Measurements from ENCODE around the gene NFIB. TPM values are rescaled to one million over a fixed set of nuclear protein-coding genes. Genes with fewer than 3 reads are reported as not detected.

NFIB gene
- total and polyA plus RNA-seq, 2 of the 8 experiments (the other 6 are each of a cell fraction or from before 2014, with no cell fraction given): 2.6 to 13.1 TPM

DNA sequence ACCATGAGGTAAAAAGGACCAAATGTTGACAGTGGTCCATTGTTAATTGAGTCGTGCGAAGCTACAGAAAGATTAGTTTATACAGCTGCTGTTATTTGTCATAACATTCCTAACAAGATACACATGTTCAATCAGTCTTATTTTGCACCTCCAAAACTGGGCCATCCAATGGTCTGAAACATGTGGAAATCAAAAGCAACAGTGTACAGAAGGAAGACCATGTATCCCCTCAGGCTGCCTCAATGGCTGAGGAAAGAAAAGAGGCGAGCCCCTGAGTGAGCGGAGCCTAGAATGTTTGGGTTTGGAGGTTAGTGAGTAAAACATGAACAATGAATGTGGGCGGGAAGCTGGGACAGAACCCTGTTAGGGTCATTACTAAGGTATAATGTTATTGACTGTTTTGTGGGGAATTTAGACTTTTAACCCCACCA, 35.6 kb downstream of the NFIB start:
- H3K18ac ChIP-seq (ENCODE audit: extremely low read depth, low read length): no peak overlapping the region
- H4K20me1 ChIP-seq (replicated peaks in 1 of 2; ENCODE audit: control insufficient read depth in 1 of 2, insufficient read depth in 2 of 2, low read length in 2 of 2): no peaks in the 10 kb centered on the region
- no peak overlapping the region for H2AFZ ChIP-seq (ENCODE audit: low read length)
- no peak overlapping the region for H2AK5ac ChIP-seq (ENCODE audit: low read depth, low read length)
- H4K8ac ChIP-seq (ENCODE audit: extremely low read depth, insufficient read depth, low read length): no peak overlapping the region
- H3K79me1 ChIP-seq (ENCODE audit: low read depth, low read length): no peaks in the 10 kb centered on the region; the same call in 1 of the 2 replicates
- no peak overlapping the region for H3K9ac ChIP-seq (replicated peaks in 1 of 4; ENCODE audit: extremely low read depth in 1 of 4, low read depth in 3 of 4, low read length in 3 of 4)
- TF ChIP-seq, protein P1, sequence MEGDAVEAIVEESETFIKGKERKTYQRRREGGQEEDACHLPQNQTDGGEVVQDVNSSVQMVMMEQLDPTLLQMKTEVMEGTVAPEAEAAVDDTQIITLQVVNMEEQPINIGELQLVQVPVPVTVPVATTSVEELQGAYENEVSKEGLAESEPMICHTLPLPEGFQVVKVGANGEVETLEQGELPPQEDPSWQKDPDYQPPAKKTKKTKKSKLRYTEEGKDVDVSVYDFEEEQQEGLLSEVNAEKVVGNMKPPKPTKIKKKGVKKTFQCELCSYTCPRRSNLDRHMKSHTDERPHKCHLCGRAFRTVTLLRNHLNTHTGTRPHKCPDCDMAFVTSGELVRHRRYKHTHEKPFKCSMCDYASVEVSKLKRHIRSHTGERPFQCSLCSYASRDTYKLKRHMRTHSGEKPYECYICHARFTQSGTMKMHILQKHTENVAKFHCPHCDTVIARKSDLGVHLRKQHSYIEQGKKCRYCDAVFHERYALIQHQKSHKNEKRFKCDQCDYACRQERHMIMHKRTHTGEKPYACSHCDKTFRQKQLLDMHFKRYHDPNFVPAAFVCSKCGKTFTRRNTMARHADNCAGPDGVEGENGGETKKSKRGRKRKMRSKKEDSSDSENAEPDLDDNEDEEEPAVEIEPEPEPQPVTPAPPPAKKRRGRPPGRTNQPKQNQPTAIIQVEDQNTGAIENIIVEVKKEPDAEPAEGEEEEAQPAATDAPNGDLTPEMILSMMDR (IDR thresholded peaks at IDR 0.05; ENCODE audit: control extremely low read depth in 1 of 3, insufficient read depth in 1 of 3, low read depth in 1 of 3, low read length in 3 of 3): no peak
- TF ChIP-seq KDM5A (IDR thresholded peaks at IDR 0.05; ENCODE audit: low read length): no peak
- TF ChIP-seq FOSL1 (IDR thresholded peaks at IDR 0.05; ENCODE audit: insufficient read depth, low read depth, low read length): no peak
- TF ChIP-seq SIX5 (IDR thresholded peaks at IDR 0.05; ENCODE audit: low read depth, low read length): no peak
- no peak for TF ChIP-seq RBBP5 (IDR thresholded peaks at IDR 0.05; ENCODE audit: borderline replicate concordance, low read depth, low read length)
- no peak overlapping the region for H3K4me2 ChIP-seq (ENCODE audit: insufficient read depth in 1 of 2, low read depth in 2 of 2, low read length in 2 of 2)
- peaks cover 2 to 22% (median 13%) of the 10 kb centered on the region in 4 experiments for H3K4me1 ChIP-seq (replicated peaks in 1 of 4; ENCODE audit: control insufficient read depth in 3 of 4, insufficient read depth in 4 of 4, low read length in 3 of 4)
- H2BK15ac ChIP-seq (ENCODE audit: low read length): no peak overlapping the region
- no peak overlapping the region for H3K23ac ChIP-seq (ENCODE audit: insufficient read length)
- H3K56ac ChIP-seq (replicated peaks; ENCODE audit: insufficient read length, low read depth, low read length): no peak overlapping the region
- H3K27me3 ChIP-seq (replicated peaks in 1 of 4; ENCODE audit: control insufficient read depth in 3 of 4, extremely low read depth in 1 of 4, insufficient read depth in 3 of 4, low read length in 3 of 4): no peaks in the 10 kb centered on the region
- no peak overlapping the region for H2BK5ac ChIP-seq (ENCODE audit: low read depth, low read length)
- H3K27ac ChIP-seq (ENCODE audit: low read depth, low read length): no peak overlapping the region
- H2BK20ac ChIP-seq (ENCODE audit: low read length): no peak overlapping the region
- ChIA-PET POLR2A (ENCODE audit: partially characterized antibody) (no interaction called here), CTCF (ENCODE audit: partially characterized antibody) (interaction anchor here (1.2 to 2.2 kb wide), 4 partner anchors 10 to 76 kb away, joined by 3 to 6 read pairs (median 4); no protein-coding TSS in a partner anchor)
- H4K91ac ChIP-seq (replicated peaks; ENCODE audit: insufficient read length, low read length): no peak overlapping the region
- no peak overlapping the region for H3K14ac ChIP-seq (ENCODE audit: insufficient read length)
- H2BK12ac ChIP-seq (ENCODE audit: low read depth, low read length): no peak overlapping the region
- H3K36me3 ChIP-seq (ENCODE audit: control insufficient read depth in 2 of 4, insufficient read depth in 4 of 4, low read length in 3 of 4): no peaks in the 10 kb centered on the region
- FAIRE-seq: no peak
- H3K4me3 ChIP-seq (ENCODE audit: extremely low read depth in 1 of 4, insufficient read depth in 2 of 4, low read depth in 3 of 4, low read length in 4 of 4): no peak overlapping the region
- H3K4ac ChIP-seq (replicated peaks; ENCODE audit: insufficient read length, low read depth, low read length): no peak overlapping the region
- 90% methylated on average over 5 of the region's 5 CpGs; no CpG with 5 or more reads in 1 of the 2 experiments for WGBS, 2 experiments (ENCODE audit: extremely low coverage in 1 of 2, insufficient coverage in 1 of 2, insufficient read length in 1 of 2, insufficient replicate concordance in 2 of 2, low coverage in 1 of 2, low lambda C conversion rate in 2 of 2, missing lambda C conversion rate in 1 of 2)
- peaks cover 3% of the 10 kb centered on the region; the same call in 1 of the 2 replicates for H3K23me2 ChIP-seq (ENCODE audit: low read depth, low read length)
- 0 out of 4 replicates have a peak, but pooled peaks cover 0 to 6% of the 10 kb centered on the region in 2 experiments for H3K79me2 ChIP-seq (ENCODE audit: control insufficient read depth in 1 of 2, insufficient read depth in 2 of 2, low read length in 2 of 2)
- no peaks in the 10 kb centered on the region for H3K9me3 ChIP-seq (ENCODE audit: insufficient read depth in 2 of 2, low read depth in 1 of 2, low read length in 1 of 2)
- DNase-seq (ENCODE audit: low read depth in 1 of 2, low spot score in 2 of 2): no peak
- H4K5ac ChIP-seq (ENCODE audit: insufficient read length, low read depth, low read length): no peak overlapping the region
- no peak overlapping the region for H2BK120ac ChIP-seq (replicated peaks; ENCODE audit: low read depth, low read length)
